G401.6 (cell line): ENCODE measurements around the gene ADAT1.

Experiments used
- FAIRE-seq: peaks from 2 replicates; lab custom pipeline; 2012; peaks lifted over from hg19 to GRCh38; lab: Jason Lieb, UNC

ADAT1 gene

GRCh38 chr16:75622761-75623605 lies at the start of gene ADAT1:
ADAT1 (minus strand) TSS chr16:75623281; CDS start chr16:75620799, 2,482 bp downstream.
- peak; percentile 95 for FAIRE-seq

- FAIRE-seq = no peak
Measured at GRCh38 chr16:75667503-75667902, 44.4 kb upstream of the ADAT1 start.

GRCh38 chr16:75660726-75661302 lies 37.7 kb upstream of the ADAT1 start:
- no peak for FAIRE-seq

DNA sequence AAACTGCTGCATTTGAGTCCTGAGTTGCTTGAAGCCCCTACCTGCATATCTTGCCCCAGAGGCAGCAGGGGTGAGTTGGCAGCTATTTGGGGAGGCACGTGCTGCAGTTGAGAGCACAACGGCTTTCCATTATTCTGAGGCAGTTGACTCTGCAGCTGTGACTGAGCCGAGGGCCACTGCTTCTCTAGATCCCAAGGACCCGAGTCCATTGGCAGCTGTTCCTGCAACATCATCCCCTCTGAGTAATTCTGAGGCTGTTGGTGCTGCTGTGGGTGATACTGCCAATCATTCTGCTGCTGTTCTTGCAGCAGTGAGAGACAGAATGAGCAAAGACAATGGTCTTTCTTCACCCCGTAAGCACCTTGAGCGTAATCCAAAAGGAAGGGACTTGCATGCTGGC lies 37.2 kb upstream of the ADAT1 start:
- no peak for FAIRE-seq

DNA sequence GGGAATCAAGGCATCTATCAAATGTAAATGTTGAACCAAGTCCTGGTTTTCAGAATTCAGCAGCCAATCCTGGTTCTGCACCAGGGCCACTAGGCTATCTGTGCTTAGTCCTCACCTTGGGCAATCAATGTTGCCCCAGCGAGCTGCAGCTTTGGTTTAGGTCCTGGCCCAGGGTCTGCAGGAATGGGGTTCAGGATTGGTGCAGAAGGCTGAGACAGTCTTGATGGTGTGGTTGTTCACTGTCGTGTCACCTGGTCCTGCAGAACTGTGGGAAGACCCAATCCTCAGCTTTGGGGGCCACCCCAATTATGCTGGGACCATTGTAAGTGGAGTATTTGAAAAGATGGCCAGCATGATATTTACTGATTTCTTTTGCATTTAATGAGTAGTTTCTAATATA lies 35.1 kb upstream of the ADAT1 start:
- no peak for FAIRE-seq

- FAIRE-seq = no peak
Measured at GRCh38 chr16:75653922-75654321, 30.8 kb upstream of the ADAT1 start.

DNA sequence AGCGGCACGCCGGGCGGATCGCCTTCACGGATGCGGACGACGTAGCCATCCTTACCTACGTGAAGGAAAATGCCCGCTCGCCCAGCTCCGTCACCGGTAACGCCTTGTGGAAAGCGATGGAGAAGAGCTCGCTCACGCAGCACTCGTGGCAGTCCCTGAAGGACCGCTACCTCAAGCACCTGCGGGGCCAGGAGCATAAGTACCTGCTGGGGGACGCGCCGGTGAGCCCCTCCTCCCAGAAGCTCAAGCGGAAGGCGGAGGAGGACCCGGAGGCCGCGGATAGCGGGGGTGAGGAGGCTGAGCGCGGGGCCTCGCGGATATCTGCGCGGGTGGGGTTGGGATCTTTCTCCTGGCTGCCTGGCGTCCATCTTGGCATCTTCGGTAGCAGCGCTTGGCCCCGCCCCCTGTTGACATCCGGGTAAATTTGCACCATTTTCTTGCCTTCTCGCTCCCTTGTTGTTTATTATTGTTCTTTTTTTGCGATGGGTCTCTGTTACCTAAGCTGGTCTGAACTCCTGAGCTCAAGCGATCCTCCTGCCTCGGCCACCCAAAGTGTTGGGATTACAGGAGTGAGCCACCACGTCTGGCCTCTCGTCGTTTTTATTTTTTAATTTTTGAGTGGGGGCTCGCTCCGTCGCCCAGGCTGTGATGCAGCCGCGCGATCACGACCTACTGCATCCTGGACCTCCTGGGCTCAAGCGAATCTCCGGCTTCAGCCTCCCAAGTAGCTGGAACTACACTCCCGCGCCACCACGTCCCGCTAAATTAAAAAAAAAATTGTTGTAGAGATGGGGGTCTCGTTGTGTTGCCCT lies 25.4 kb upstream of the ADAT1 start:
- FAIRE-seq = no peak

GRCh38 chr16:75647492-75648264 lies 24.6 kb upstream of the ADAT1 start, which contains the start of the genes KARS1 and TERF2IP:
KARS1 (minus strand) TSS chr16:75647665; CDS start chr16:75647639, 26 bp downstream.
TERF2IP (plus strand) TSS chr16:75647773; CDS start chr16:75647883, 110 bp downstream.
- peak; percentile 94 for FAIRE-seq

DNA sequence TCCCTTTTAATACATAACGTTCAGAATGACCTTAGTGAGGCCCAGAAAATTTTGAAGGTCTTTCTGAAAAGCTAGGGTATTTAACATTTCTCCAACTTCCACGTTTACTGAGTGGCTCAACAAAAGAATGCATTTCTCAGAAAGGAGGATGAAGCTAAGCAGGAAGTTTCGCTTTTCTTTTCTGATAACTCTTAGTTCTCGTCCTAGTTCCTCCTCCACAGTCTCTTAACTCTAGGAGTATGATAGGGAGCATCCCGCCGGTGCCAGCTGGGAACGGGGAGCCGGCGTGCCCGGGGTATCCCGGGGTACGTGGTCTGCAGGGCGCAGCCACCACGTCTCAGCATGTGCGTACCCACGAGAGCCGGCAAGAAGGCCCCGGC lies 24.0 kb upstream of the ADAT1 start:
- no peak for FAIRE-seq

- no peak for FAIRE-seq
Measured at GRCh38 chr16:75644240-75645012, 21.3 kb upstream of the ADAT1 start.

- FAIRE-seq = no peak
Measured at GRCh38 chr16:75640598-75640997, 17.5 kb upstream of the ADAT1 start.

DNA sequence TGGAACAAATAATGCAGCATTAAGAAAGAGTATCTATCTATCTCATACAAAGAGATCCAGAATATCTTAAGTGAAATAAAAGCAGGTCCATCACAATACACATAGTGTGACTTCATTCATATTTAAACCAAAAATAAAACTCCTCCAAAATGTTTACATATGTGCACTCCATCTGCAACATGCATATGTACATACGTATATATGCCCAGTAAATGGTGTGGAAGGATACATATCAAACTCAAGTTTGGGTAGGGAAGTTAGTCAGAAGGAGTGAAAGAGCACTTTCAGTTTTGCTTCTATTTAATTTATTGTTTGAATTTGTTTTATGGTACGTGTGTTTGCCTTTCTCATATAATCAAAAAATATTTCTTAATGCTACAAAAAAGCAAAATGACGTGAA lies 12.0 kb upstream of the ADAT1 start:
- no peak for FAIRE-seq

GRCh38 chr16:75632857-75633256 lies 9.8 kb upstream of the ADAT1 start:
- no peak for FAIRE-seq

- FAIRE-seq = no peak
Measured at GRCh38 chr16:75630052-75630451, 7.0 kb upstream of the ADAT1 start.

GRCh38 chr16:75629132-75629531 lies 6.1 kb upstream of the ADAT1 start:
- FAIRE-seq = no peak

- no peak for FAIRE-seq
Measured at GRCh38 chr16:75628351-75628750, 5.3 kb upstream of the ADAT1 start.

DNA sequence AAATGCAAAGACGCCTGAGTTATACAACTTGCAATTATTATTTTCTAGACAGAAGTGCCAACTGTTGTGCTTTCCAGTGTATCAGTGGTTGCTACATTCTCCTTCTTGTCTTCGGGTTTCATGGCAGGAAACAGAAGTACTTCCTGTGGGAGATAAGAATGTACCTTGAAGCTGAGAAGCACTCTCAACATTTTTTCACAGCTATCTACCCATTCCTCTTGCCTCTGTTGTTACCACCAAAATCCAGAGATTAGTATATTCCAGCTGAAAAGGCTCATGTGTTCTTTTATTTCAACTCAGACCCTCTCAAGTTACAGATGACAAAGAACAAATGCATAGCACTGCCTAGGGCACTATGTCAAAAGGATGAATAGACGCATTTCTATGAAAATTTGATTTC lies 4.8 kb upstream of the ADAT1 start:
- FAIRE-seq = no peak

DNA sequence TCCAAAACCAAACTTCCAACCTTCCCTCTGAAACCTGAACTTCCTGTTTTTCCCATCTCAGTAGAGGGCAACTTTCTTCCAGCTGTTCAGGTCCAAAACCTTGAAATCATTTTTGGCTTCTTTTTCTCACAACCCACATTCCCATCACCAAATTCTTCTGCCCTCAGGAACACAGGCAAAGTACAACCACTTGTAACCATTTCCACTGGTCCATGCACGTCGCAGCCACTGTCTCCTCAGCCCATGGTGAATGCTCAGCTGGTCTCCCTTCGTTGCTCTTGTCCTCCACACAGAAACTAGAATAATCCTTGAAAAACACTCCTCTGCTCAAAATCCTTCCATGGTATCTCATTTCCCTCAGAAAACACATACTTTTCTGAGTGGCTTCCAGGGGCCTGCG lies 3.7 kb upstream of the ADAT1 start:
- FAIRE-seq = no peak

- no peak for FAIRE-seq
Measured at GRCh38 chr16:75624921-75625334, 1.8 kb upstream of the ADAT1 start.

DNA sequence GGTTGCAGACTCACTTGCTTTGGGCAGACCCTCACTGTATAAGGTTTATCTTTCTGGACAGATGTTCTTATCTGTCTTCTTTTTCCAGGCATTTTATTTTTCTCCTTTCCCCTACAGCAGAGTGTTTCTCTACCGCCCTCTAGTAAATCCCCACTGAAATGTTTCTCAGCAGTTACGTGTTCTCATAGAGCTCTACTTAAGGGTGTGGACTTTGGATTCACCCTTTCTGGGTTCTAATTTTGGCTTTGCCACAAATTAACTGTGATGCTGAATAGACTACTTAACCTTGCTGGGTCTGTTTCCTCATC lies 2.0 kb downstream of the ADAT1 start:
- FAIRE-seq = no peak

- FAIRE-seq = no peak
Measured at GRCh38 chr16:75620326-75621169, 2.5 kb downstream of the ADAT1 start.
